HCT116 (cell line): ENCODE data around the gene TOPBP1. TPM values are rescaled to one million over a fixed set of nuclear protein-coding genes. Genes with fewer than 3 reads are reported as not detected.

Experiments used
- ATAC-seq: fragments of 200-7000 bp; cut with Tn5 transposase; 2 replicates; pipeline ENCODE4 v1.9.1; 2020; ENCODE audit warnings: mild to moderate bottlenecking, moderate library complexity
- BruUV-seq: library from RNA; stranded (reverse); fragments of 400-500 nt; replicated peaks from 2 replicates; lab custom pipeline; 2021; lab: Mats Ljungman, UMichigan
- CTCF ChIA-PET: fragments of 300-600 bp; sonication (Branson Sonifier 250); formaldehyde crosslinking; loops from one replicate; lab custom pipeline; 2021; ENCODE audit warnings: antibody characterized with exemption; lab: Charles Lee
- POLR2A ChIA-PET: fragments of 300-600, 350-600 bp; sonication (Branson Sonifier 250); formaldehyde crosslinking; loops from one replicate; lab custom pipeline; 2021; ENCODE audit warnings: antibody characterized with exemption; lab: Charles Lee
- RAD21 ChIA-PET, 2 experiments: fragments of 300-600 bp; sonication (Branson Sonifier 250); formaldehyde crosslinking; loops; one replicate each; lab custom pipeline; 2023; ENCODE audit warnings: low total read pairs in 2 of 2; ENCODE audit not compliant: uncharacterized antibody in 2 of 2, unreplicated experiment in 2 of 2, low non-redundant PET in 1 of 2; lab: Charles Lee
- DNase-seq: peaks from one replicate; pipeline ENCODE4 v3.0.0-alpha.2; 2010; ENCODE audit warnings: low read depth, low spot score
- H2AFZ ChIP-seq: fragments of 200-600 bp; shearing (Covaris generic), sonication (generic); 2 replicates; pipeline ENCODE4 v1.6.1; 2017; ENCODE audit warnings: low read depth, mixed run types, mixed read lengths, antibody characterized with exemption, low read length; ENCODE audit not compliant: poor library complexity, severe bottlenecking
- H3K27ac ChIP-seq: 2 replicates; pipeline ENCODE4 v1.5.1; 2012; ENCODE audit warnings: low read depth, low read length
- H3K27me3 ChIP-seq: fragments of 200-600 bp; sonication (generic); 2 replicates; pipeline ENCODE4 v1.6.1; 2016; ENCODE audit warnings: mixed run types, low read length, mixed read lengths; ENCODE audit not compliant: insufficient read depth
- H3K36me3 ChIP-seq, 2 experiments: fragments of 200-500 bp in 1 of 2; fragments of 200-600 bp in 1 of 2; sonication (Bioruptor generic) in 1 of 2; sonication (generic) in 1 of 2; 2 replicates each; pipeline versions ENCODE4 v1.5.1 to v1.6.1; 2014 to 2016; ENCODE audit warnings: low read length in 2 of 2, inconsistent platforms in 1 of 2, mixed read lengths in 1 of 2, mixed run types in 1 of 2; ENCODE audit not compliant: insufficient read depth in 2 of 2, control insufficient read depth in 1 of 2
- H3K4me1 ChIP-seq, 2 experiments: fragments of 200-600 bp in 1 of 2; sonication (generic) in 1 of 2; 2 replicates each; pipeline versions ENCODE4 v1.5.1 to v1.6.1; 2012 to 2017; ENCODE audit warnings: low read length in 2 of 2, inconsistent platforms in 1 of 2, mild to moderate bottlenecking in 1 of 2, mixed read lengths in 1 of 2, mixed run types in 1 of 2, moderate library complexity in 1 of 2; ENCODE audit not compliant: insufficient read depth in 2 of 2, control insufficient read depth in 1 of 2
- H3K4me2 ChIP-seq: fragments of 200-600 bp; sonication (generic); 2 replicates; pipeline ENCODE4 v1.6.1; 2017; ENCODE audit warnings: mixed run types, low read length, mixed read lengths
- H3K4me3 ChIP-seq, 2 experiments: fragments of 200-600 bp in 1 of 2; sonication (generic) in 1 of 2; replicated peaks in 1 of 2; 2 replicates each; pipeline ENCODE4 v1.5.1; 2011 to 2016; ENCODE audit warnings: low read length in 2 of 2, control low read depth in 1 of 2, low read depth in 1 of 2, mild to moderate bottlenecking in 1 of 2, mixed read lengths in 1 of 2, mixed run types in 1 of 2
- H3K79me2 ChIP-seq: fragments of 200-600 bp; sonication (generic); 2 replicates; pipeline ENCODE4 v1.6.1; 2017; ENCODE audit warnings: mild to moderate bottlenecking, mixed run types, low read length, moderate library complexity, mixed read lengths; ENCODE audit not compliant: insufficient read depth
- H3K9ac ChIP-seq: fragments of 200-600 bp; sonication (generic); 2 replicates; pipeline ENCODE4 v1.6.1; 2016; ENCODE audit warnings: low read length, mixed read lengths
- H3K9me2 ChIP-seq: fragments of 200-600 bp; sonication (generic), shearing (Covaris generic); 2 replicates; pipeline ENCODE4 v1.6.1; 2017; ENCODE audit warnings: mixed run types, mild to moderate bottlenecking, moderate library complexity; ENCODE audit not compliant: insufficient read depth
- H3K9me3 ChIP-seq, 2 experiments: fragments of 200-500 bp in 1 of 2; fragments of 200-600 bp in 1 of 2; sonication (Bioruptor generic) in 1 of 2; sonication (generic) in 1 of 2; 2 replicates each; pipeline ENCODE4 v1.6.1; 2014 to 2017; ENCODE audit warnings: low read length in 2 of 2, mixed read lengths in 2 of 2, inconsistent platforms in 1 of 2, low read depth in 1 of 2, mild to moderate bottlenecking in 1 of 2, mixed run types in 1 of 2, moderate library complexity in 1 of 2; ENCODE audit not compliant: control insufficient read depth in 1 of 2, insufficient read depth in 1 of 2
- H4K20me1 ChIP-seq: fragments of 200-600 bp; sonication (generic), shearing (Covaris generic); 2 replicates; pipeline ENCODE4 v1.6.1; 2017; ENCODE audit warnings: mixed run types, mild to moderate bottlenecking, moderate library complexity; ENCODE audit not compliant: insufficient read depth
- CBX3 ChIP-seq: IDR thresholded peaks from 2 replicates; pipeline ENCODE4 v1.6.1; 2012; ENCODE audit warnings: low read depth
- EGR1 ChIP-seq: IDR thresholded peaks from 2 replicates; pipeline ENCODE4 v1.6.1; 2012; ENCODE audit warnings: low read depth
- EZH2 ChIP-seq: fragments of 200-600 bp; sonication (generic); IDR thresholded peaks from 2 replicates; pipeline ENCODE4 v1.6.1; 2017; ENCODE audit warnings: antibody characterized with exemption, mixed run types
- FOSL1 ChIP-seq: IDR thresholded peaks from 2 replicates; pipeline ENCODE4 v1.6.1; 2012; ENCODE audit warnings: low read depth
- POLR2AphosphoS5 ChIP-seq: IDR thresholded peaks from 2 replicates; pipeline ENCODE4 v1.6.1; 2011; ENCODE audit warnings: mild to moderate bottlenecking, low read depth, low read length, moderate library complexity
- intact Hi-C: fragments of 100-400 bp; cut with micrococcal nuclease; formaldehyde crosslinking; loops from 2 replicates; pipeline ENCODE4 v1.10.0; 2022
- total RNA-seq: library from RNA; stranded (reverse); gene quantifications from one replicate; pipeline ENCODE4 v1.2.1, GENCODE V29; 2021; ENCODE audit not compliant: unreplicated experiment
- TF ChIP-seq, protein P1 (sequence below): IDR thresholded peaks from 2 replicates; pipeline ENCODE4 v1.6.1; 2011; ENCODE audit warnings: mild to moderate bottlenecking, low read length, moderate library complexity; ENCODE audit not compliant: insufficient replicate concordance; ENCODE audit errors: extremely low read depth

Gene TOPBP1
- total RNA-seq, 1 experiment from 2014 or later = 42.2 TPM

DNA sequence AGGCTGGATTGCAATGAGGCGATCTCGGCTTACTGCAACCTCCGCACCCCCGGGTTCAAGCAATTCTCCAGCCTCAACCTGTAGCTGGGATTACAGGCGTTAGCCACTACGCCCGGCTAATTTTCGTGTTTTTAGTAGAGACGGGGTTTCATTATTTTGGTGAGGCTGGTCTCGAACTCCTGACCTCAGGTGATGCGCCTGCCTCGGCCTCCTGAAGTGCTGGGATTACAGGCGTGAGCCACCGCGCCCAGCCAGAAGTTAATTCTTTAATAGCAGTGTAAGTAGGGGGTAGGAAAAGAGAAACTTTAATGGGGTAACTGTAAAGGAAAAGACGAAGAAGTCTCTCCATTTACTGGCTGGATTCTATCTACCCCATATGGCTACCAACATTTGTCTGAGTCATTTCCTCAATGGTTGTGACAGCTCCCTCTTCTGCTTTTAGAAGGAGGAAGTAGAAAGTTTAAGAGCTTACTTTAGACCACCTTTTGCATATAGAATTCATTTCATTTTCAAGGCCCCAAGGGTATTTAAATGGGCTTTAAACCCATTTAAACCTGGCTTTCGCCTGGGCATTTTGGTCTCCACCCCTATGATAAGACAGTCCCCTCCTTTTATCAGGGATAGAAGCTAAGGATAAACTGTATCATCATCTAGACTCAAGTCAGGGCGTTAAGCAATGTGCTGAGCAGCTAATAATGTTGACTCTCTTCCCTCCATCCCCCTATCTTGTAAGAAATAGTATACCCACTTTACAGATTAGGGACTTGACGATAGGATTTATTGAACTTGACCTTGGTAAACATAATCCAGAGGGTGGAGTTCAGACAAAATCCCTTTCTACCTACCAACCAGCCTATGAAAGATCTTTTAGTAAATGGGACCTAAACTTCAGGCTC is 89.3 kb downstream of the TOPBP1 start:
- H3K4me1 ChIP-seq = peaks cover 40 to 66% of the 10 kb centered on the region in 2 experiments

More for the DNA sequence above, 89.3 kb downstream of the TOPBP1 start:
- DNase-seq = no peak
- H3K9me3 ChIP-seq = no peaks in the 10 kb centered on the region
- no peak for TF ChIP-seq CBX3
- TF ChIP-seq, protein P1, sequence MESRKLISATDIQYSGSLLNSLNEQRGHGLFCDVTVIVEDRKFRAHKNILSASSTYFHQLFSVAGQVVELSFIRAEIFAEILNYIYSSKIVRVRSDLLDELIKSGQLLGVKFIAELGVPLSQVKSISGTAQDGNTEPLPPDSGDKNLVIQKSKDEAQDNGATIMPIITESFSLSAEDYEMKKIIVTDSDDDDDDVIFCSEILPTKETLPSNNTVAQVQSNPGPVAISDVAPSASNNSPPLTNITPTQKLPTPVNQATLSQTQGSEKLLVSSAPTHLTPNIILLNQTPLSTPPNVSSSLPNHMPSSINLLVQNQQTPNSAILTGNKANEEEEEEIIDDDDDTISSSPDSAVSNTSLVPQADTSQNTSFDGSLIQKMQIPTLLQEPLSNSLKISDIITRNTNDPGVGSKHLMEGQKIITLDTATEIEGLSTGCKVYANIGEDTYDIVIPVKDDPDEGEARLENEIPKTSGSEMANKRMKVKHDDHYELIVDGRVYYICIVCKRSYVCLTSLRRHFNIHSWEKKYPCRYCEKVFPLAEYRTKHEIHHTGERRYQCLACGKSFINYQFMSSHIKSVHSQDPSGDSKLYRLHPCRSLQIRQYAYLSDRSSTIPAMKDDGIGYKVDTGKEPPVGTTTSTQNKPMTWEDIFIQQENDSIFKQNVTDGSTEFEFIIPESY = no peak
- no peak for TF ChIP-seq EGR1
- no peak for TF ChIP-seq POLR2AphosphoS5
- no peak for TF ChIP-seq EZH2
- TF ChIP-seq FOSL1 = no peak
- TF ChIP-seq, all 23 proteins: peak for 0
- Histone ChIP-seq H3K9me2 (no peaks in the 10 kb centered on the region), H3K4me2 (peak overlapping the region; percentile 85), H3K79me2 (peaks cover 32% of the 10 kb centered on the region), H3K27ac (peak overlapping the region; percentile 78), H3K4me3 (peak overlapping the region; percentile 38 to 52), H4K20me1 (peaks cover 17% of the 10 kb centered on the region; the same call in 1 of the 2 replicates), H3K9ac (peak overlapping the region; percentile 65), H3K27me3 (no peaks in the 10 kb centered on the region), H3K36me3 (peaks cover 13 to 17% of the 10 kb centered on the region in 2 experiments), H2AFZ (no peak overlapping the region)
- ATAC-seq = no peak
- CTCF ChIA-PET = interaction anchor here (0.6 to 1.5 kb wide), 3 partner anchors 97 to 148 kb away, joined by 3 to 4 read pairs (median 4); no protein-coding TSS in a partner anchor
- TSS peak; percentile 99 for BruUV-seq
- RAD21 ChIA-PET = no interaction called here
- intact Hi-C loops = loop anchor here (5.0 kb wide), 1 partner anchor 850 kb away; the partner anchor contains the start of gene NPHP3
- POLR2A ChIA-PET = interaction anchor here (0.6 to 2.4 kb wide), 6 partner anchors 9 to 109 kb away, joined by 3 to 22 read pairs (median 6); no protein-coding TSS in a partner anchor
